ENCODE results near the gene ABHD14A. TPM values are rescaled to one million over a fixed set of nuclear protein-coding genes. Genes with fewer than 3 reads are reported as not detected.
A peak's percentile ranks its signal among the peaks of the same experiment; 100 is the strongest.

Gene ABHD14A
- total and polyA plus RNA-seq, 2 of the 13 experiments (the other 11 are each of a cell fraction or from before 2014, with no cell fraction given), result 29.5 to 46.9 TPM

GRCh38 chr3:51974277-51974962 is 444 bp upstream of the ABHD14A start (continued):
- no peak for TF ChIP-seq NFIB (CRISPR knock-in tag; IDR thresholded peaks at IDR 0.05; ENCODE audit: borderline replicate concordance)
- no peak for TF ChIP-seq NFYB (CRISPR knock-in tag; IDR thresholded peaks at IDR 0.05)
- TF ChIP-seq ZNF83 (CRISPR knock-in tag; IDR thresholded peaks at IDR 0.05; ENCODE audit: borderline replicate concordance), result no peak; the same call in 1 of the 2 replicates
- TF ChIP-seq ZNF264 (CRISPR knock-in tag; IDR thresholded peaks at IDR 0.05), result no peak
- no peak for TF ChIP-seq SIX4 (CRISPR knock-in tag; IDR thresholded peaks at IDR 0.05)
- TF ChIP-seq ZNF629 (CRISPR knock-in tag; conservative IDR thresholded peaks at IDR 0.05), result peak; percentile 28
- TF ChIP-seq BRD4 (CRISPR knock-in tag; IDR thresholded peaks at IDR 0.05), result no peak
- TF ChIP-seq NFYC (CRISPR knock-in tag; IDR thresholded peaks at IDR 0.05), result no peak; the same call in 1 of the 2 replicates
- 0 out of 2 replicates have a peak, but pooled peaks have one; percentile 4 for TF ChIP-seq MTF1 (CRISPR knock-in tag; IDR thresholded peaks at IDR 0.05)
- TF ChIP-seq ZNF460 (CRISPR knock-in tag; IDR thresholded peaks at IDR 0.05; ENCODE audit: borderline replicate concordance), result no peak
- TF ChIP-seq, protein P1, sequence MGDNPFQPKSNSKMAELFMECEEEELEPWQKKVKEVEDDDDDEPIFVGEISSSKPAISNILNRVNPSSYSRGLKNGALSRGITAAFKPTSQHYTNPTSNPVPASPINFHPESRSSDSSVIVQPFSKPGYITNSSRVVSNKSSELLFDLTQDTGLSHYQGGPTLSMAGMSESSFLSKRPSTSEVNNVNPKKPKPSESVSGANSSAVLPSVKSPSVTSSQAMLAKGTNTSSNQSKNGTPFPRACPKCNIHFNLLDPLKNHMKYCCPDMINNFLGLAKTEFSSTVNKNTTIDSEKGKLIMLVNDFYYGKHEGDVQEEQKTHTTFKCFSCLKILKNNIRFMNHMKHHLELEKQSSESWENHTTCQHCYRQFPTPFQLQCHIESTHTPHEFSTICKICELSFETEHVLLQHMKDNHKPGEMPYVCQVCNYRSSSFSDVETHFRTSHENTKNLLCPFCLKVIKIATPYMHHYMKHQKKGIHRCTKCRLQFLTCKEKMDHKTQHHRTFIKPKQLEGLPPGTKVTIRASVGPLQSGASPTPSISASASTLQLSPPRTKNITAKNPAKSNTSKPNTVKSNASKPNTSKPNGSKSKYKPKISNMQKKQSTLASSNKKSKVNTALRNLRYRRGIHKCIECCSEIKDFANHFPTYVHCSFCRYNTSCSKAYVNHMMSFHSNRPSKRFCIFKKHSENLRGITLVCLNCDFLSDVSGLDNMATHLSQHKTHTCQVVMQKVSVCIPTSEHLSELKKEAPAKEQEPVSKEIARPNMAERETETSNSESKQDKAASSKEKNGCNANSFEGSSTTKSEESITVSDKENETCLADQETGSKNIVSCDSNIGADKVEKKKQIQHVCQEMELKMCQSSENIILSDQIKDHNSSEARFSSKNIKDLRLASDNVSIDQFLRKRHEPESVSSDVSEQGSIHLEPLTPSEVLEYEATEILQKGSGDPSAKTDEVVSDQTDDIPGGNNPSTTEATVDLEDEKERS (CRISPR knock-in tag; IDR thresholded peaks at IDR 0.05), result no peak

All from HepG2 (cell line).